Hepatocyte (in vitro differentiated cells): ENCODE results near the gene ANKRD40CL. TPM values are rescaled to one million over a fixed set of nuclear protein-coding genes. Genes with fewer than 3 reads are reported as not detected.

Experiments
- DNase-seq: peaks from one replicate; pipeline ENCODE4 v3.0.0-alpha.2; 2016; ENCODE audit warnings: low spot score
- H2AFZ ChIP-seq: fragments of 200-600 bp; sonication (generic); 2 replicates; pipeline ENCODE4 v1.6.0; 2016; ENCODE audit warnings: antibody characterized with exemption, mild to moderate bottlenecking
- H3K27ac ChIP-seq: fragments of 200-600 bp; sonication (generic); 2 replicates; pipeline ENCODE4 v1.5.1; 2016; ENCODE audit warnings: mild to moderate bottlenecking
- H3K27me3 ChIP-seq: fragments of 200-600 bp; sonication (generic); 2 replicates; pipeline ENCODE4 v1.6.1; 2016
- H3K36me3 ChIP-seq: fragments of 200-600 bp; sonication (generic); replicated peaks from 2 replicates; pipeline ENCODE4 v1.5.1; 2016; ENCODE audit warnings: low read depth; ENCODE audit not compliant: insufficient read depth
- H3K4me1 ChIP-seq: fragments of 200-600 bp; sonication (generic); 2 replicates; pipeline ENCODE4 v1.5.1; 2016; ENCODE audit warnings: mild to moderate bottlenecking, moderate library complexity; ENCODE audit not compliant: insufficient read depth
- H3K4me2 ChIP-seq: fragments of 200-600 bp; sonication (generic); 2 replicates; pipeline ENCODE4 v1.6.0; 2016
- H3K4me3 ChIP-seq: fragments of 200-600 bp; sonication (generic); 2 replicates; pipeline ENCODE4 v1.5.1; 2016; ENCODE audit warnings: mild to moderate bottlenecking
- H3K79me2 ChIP-seq: fragments of 200-600 bp; sonication (generic); 2 replicates; pipeline ENCODE4 v1.6.0; 2017; ENCODE audit warnings: mild to moderate bottlenecking
- H3K9me2 ChIP-seq: fragments of 200-600 bp; sonication (generic); replicated peaks from 2 replicates; pipeline ENCODE4 v1.6.0; 2017; ENCODE audit warnings: mild to moderate bottlenecking; ENCODE audit not compliant: insufficient read depth
- H3K9me3 ChIP-seq: fragments of 200-600 bp; sonication (generic); 2 replicates; pipeline ENCODE4 v1.5.1; 2016; ENCODE audit warnings: low read depth, mild to moderate bottlenecking
- H4K20me1 ChIP-seq: fragments of 200-600 bp; sonication (generic); 2 replicates; pipeline ENCODE4 v1.6.0; 2016; ENCODE audit warnings: mild to moderate bottlenecking; ENCODE audit not compliant: insufficient read depth, poor library complexity, severe bottlenecking
- EZH2 ChIP-seq: fragments of 200-600 bp; sonication (generic); IDR thresholded peaks from 2 replicates; pipeline ENCODE4 v1.6.1; 2016; ENCODE audit warnings: antibody characterized with exemption, mild to moderate bottlenecking, borderline replicate concordance
- EZH2phosphoT487 ChIP-seq: fragments of 200-600 bp; sonication (generic); IDR thresholded peaks from one replicate; pipeline ENCODE4 v1.6.1; 2018; ENCODE audit warnings: antibody characterized with exemption, mild to moderate bottlenecking, low read depth, moderate library complexity; ENCODE audit not compliant: unreplicated experiment, severe bottlenecking
- WGBS: methylation state at CpG from one replicate; pipeline ENCODE4 v1.1.6; 2016; ENCODE audit warnings: low lambda C conversion rate; ENCODE audit errors: missing lambda C conversion rate; 5-methylcytosine and 5-hydroxymethylcytosine counted together
- polyA plus RNA-seq: library from polyadenylated mRNA; unstranded; fragments of >200 nt; fragmentation: Nextera tagmentation; extraction: Ambion mirVana; gene quantifications from 2 replicates; pipeline ENCODE4 v1.2.1, GENCODE V29; 2016
- total RNA-seq: library from RNA; depleted of rRNA; stranded (reverse); fragments of >200 nt; gene quantifications from 2 replicates; pipeline ENCODE4 v1.2.3, GENCODE V29; 2014
- TF ChIP-seq, protein P1 (sequence below): fragments of 200-600 bp; sonication (generic); IDR thresholded peaks from 2 replicates; pipeline ENCODE4 v1.5.1; 2016; ENCODE audit warnings: antibody characterized with exemption, mild to moderate bottlenecking; ENCODE audit not compliant: poor library complexity

Gene ANKRD40CL
- total and polyA plus RNA-seq, 2 experiments from 2014 or later = 3.9 to 4.2 TPM

- Histone ChIP-seq H3K9me3 (no peaks in the 10 kb centered on the region), H3K36me3 (no peaks in the 10 kb centered on the region), H3K4me2 (no peak overlapping the region), H3K9me2 (no peaks in the 10 kb centered on the region), H2AFZ (no peak overlapping the region), H3K27me3 (no peaks in the 10 kb centered on the region), H3K79me2 (no peaks in the 10 kb centered on the region), H3K4me1 (no peaks in the 10 kb centered on the region), H3K27ac (no peak overlapping the region), H3K4me3 (no peak overlapping the region), H4K20me1 (no peaks in the 10 kb centered on the region)
- TF ChIP-seq EZH2phosphoT487 (no peak), EZH2 (no peak)
- TF ChIP-seq, protein P1, sequence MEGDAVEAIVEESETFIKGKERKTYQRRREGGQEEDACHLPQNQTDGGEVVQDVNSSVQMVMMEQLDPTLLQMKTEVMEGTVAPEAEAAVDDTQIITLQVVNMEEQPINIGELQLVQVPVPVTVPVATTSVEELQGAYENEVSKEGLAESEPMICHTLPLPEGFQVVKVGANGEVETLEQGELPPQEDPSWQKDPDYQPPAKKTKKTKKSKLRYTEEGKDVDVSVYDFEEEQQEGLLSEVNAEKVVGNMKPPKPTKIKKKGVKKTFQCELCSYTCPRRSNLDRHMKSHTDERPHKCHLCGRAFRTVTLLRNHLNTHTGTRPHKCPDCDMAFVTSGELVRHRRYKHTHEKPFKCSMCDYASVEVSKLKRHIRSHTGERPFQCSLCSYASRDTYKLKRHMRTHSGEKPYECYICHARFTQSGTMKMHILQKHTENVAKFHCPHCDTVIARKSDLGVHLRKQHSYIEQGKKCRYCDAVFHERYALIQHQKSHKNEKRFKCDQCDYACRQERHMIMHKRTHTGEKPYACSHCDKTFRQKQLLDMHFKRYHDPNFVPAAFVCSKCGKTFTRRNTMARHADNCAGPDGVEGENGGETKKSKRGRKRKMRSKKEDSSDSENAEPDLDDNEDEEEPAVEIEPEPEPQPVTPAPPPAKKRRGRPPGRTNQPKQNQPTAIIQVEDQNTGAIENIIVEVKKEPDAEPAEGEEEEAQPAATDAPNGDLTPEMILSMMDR = no peak
- WGBS = 89% methylated on average over 3 of the region's 3 CpGs
- DNase-seq = no peak
Measured at GRCh38 chr17:50808888-50809287, 41.6 kb upstream of the ANKRD40CL start.

- H3K4me1 ChIP-seq = no peaks in the 10 kb centered on the region
- TF ChIP-seq EZH2phosphoT487 (no peak), EZH2 (no peak)
- TF ChIP-seq, protein P1 = no peak
- no peaks in the 10 kb centered on the region for H3K79me2 ChIP-seq
- H3K9me3 ChIP-seq = no peaks in the 10 kb centered on the region
- H3K4me3 ChIP-seq = no peak overlapping the region
- no peak for DNase-seq
- no peaks in the 10 kb centered on the region for H3K9me2 ChIP-seq
- no peaks in the 10 kb centered on the region for H3K27me3 ChIP-seq
- no peak overlapping the region for H3K27ac ChIP-seq
- H2AFZ ChIP-seq = no peak overlapping the region
- H3K36me3 ChIP-seq = no peaks in the 10 kb centered on the region
- H4K20me1 ChIP-seq = no peaks in the 10 kb centered on the region
- H3K4me2 ChIP-seq = no peak overlapping the region
- 97% methylated on average over 7 of the region's 7 CpGs for WGBS
Measured at GRCh38 chr17:50808413-50808812, 41.1 kb upstream of the ANKRD40CL start.

DNA sequence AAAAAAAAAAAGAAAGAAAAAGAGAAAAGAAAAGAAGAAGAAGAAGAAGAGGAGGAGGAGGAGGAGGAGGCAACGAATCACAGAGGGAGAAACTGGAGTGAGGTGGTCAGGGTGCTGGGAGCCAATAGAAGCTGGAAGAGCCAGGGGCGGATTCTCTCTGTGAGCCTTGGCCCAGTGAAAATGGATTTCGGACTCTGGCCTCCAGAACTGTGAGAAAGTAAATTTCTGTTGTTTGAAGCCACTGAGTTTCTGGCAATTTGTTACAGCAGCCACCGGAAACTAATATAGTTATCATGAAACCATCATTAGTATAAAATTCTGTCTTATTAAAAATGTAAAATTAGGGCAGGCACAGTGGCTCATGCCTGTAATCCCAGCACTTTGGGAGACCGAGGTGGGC, 40.4 kb upstream of the ANKRD40CL start:
- H4K20me1 ChIP-seq = no peaks in the 10 kb centered on the region
- no peaks in the 10 kb centered on the region for H3K9me2 ChIP-seq
- H3K4me3 ChIP-seq = no peak overlapping the region
- no peaks in the 10 kb centered on the region for H3K27me3 ChIP-seq
- TF ChIP-seq, protein P1 = no peak
- TF ChIP-seq EZH2phosphoT487 (no peak), EZH2 (no peak)
- no peak overlapping the region for H3K4me2 ChIP-seq
- H2AFZ ChIP-seq = no peak overlapping the region
- H3K79me2 ChIP-seq = no peaks in the 10 kb centered on the region
- H3K27ac ChIP-seq = no peak overlapping the region
- peaks cover 2% of the 10 kb centered on the region for H3K4me1 ChIP-seq
- no peaks in the 10 kb centered on the region for H3K9me3 ChIP-seq
- 89% methylated on average over 5 of the region's 5 CpGs for WGBS
- H3K36me3 ChIP-seq = no peaks in the 10 kb centered on the region
- DNase-seq = no peak

GRCh38 chr17:50807009-50807408, 39.7 kb upstream of the ANKRD40CL start:
- no peaks in the 10 kb centered on the region for H3K9me2 ChIP-seq
- H3K79me2 ChIP-seq = no peaks in the 10 kb centered on the region
- no peak overlapping the region for H3K4me2 ChIP-seq
- no peaks in the 10 kb centered on the region for H3K36me3 ChIP-seq
- DNase-seq = no peak
- no peak overlapping the region for H3K4me3 ChIP-seq
- no peaks in the 10 kb centered on the region for H3K27me3 ChIP-seq
- TF ChIP-seq, protein P1 = no peak
- TF ChIP-seq EZH2 = no peak
- no peaks in the 10 kb centered on the region for H3K9me3 ChIP-seq
- H3K27ac ChIP-seq = no peak overlapping the region
- peaks cover 2% of the 10 kb centered on the region for H3K4me1 ChIP-seq
- H2AFZ ChIP-seq = no peak overlapping the region
- no peaks in the 10 kb centered on the region for H4K20me1 ChIP-seq
- WGBS = 55% methylated on average over 2 of the region's 2 CpGs
